Stimulated activated naive CD8-positive, alpha-beta T cell treated with anti-CD3 and anti-CD28 coated beads, Interleukin-15, Interleukin-2, amounts not matched to agents 100 ng/mL and 50 ng/mL, for 24 hours (primary cell): ENCODE data around the gene TMEM245.
A peak's percentile ranks its signal among the peaks of the same experiment; 100 is the strongest.

Experiments
- H3K27ac Mint-ChIP-seq: one replicate; pipeline ENCODE4 v1.8.0; 2021; ENCODE audit warnings: mild to moderate bottlenecking, mixed read lengths
- H3K27me3 Mint-ChIP-seq: one replicate; pipeline ENCODE4 v1.8.0; 2021; ENCODE audit warnings: mixed read lengths
- H3K36me3 Mint-ChIP-seq: one replicate; pipeline ENCODE4 v1.8.0; 2021; ENCODE audit warnings: low read depth, mixed read lengths
- H3K4me1 Mint-ChIP-seq: one replicate; pipeline ENCODE4 v1.8.0; 2021; ENCODE audit warnings: low read depth, mixed read lengths
- H3K4me3 Mint-ChIP-seq: one replicate; pipeline ENCODE4 v1.8.0; 2021; ENCODE audit warnings: mild to moderate bottlenecking, mixed read lengths
- H3K9me3 Mint-ChIP-seq: one replicate; pipeline ENCODE4 v1.8.0; 2021; ENCODE audit warnings: mixed read lengths

TMEM245 gene

DNA sequence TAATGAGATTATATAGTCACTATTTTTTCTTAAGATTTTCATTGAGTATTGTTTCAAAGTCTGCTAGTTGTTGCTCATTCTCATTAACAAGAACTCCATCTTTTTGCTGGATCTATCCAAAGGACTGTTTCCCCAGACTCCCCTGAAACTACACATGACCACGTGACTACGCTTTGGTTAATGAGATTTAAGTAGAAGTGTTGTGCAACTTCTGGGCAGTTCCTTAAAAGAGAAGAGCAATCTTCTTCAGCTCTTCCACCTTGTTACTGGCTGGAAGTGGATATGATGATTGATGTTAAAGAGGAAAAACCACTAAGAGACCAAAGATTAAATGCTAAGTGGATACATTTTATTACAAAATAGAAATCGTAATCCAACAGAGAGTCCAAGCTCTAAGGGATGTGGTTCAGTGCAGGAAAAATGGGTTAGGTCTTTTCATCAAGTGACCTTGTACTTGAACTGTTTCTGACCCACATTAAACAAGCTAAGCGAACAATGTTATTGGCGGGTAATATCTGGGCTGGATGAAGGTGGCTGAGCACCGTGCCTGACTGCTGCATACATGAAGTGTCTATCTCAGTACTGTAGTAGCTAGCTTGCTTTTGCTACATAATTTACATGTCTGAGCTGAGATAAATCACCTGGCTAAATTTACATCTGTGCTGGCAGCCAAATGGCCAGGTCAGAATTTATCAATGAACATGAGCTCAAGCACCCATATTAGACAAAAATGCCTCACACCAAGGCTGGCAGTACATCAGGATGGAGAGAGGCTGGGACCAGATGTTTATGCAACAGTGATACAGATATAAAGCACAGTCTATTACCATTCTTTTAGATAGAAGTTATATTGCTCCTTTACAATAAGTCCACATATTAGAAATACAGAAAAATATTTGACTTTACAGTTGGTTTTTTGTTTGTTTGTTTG, 98.9 kb downstream of the TMEM245 start:
- peaks cover 3% of the 10 kb centered on the region for H3K4me1 Mint-ChIP-seq
- no peaks in the 10 kb centered on the region for H3K27me3 Mint-ChIP-seq
- no peak overlapping the region for H3K4me3 Mint-ChIP-seq
- H3K27ac Mint-ChIP-seq = no peak overlapping the region
- peaks cover 38% of the 10 kb centered on the region for H3K36me3 Mint-ChIP-seq
- no peaks in the 10 kb centered on the region for H3K9me3 Mint-ChIP-seq

DNA sequence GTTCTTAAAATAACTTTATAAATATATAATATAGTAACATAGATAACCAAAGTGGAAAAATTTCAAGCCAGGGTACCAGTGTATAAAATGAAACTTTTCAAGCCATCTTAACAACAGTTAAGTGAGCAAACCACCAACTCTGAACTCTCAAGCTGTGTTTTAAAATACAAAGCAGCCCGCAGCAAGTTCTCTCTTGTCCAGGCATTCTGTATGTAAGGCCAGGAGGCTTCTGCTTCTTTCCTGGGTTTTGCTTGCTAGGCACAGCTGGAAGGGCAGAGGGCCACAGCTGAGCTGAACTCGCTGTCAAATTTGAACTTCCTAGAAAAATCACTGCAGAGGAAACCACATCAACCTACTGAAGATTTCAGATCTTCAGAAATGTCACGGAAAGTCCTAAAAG, 99.6 kb downstream of the TMEM245 start:
- Mint-ChIP-seq H3K4me1 (peaks cover 3% of the 10 kb centered on the region), H3K9me3 (no peaks in the 10 kb centered on the region), H3K36me3 (peaks cover 38% of the 10 kb centered on the region), H3K27me3 (no peaks in the 10 kb centered on the region), H3K27ac (no peak overlapping the region), H3K4me3 (no peak overlapping the region)

DNA sequence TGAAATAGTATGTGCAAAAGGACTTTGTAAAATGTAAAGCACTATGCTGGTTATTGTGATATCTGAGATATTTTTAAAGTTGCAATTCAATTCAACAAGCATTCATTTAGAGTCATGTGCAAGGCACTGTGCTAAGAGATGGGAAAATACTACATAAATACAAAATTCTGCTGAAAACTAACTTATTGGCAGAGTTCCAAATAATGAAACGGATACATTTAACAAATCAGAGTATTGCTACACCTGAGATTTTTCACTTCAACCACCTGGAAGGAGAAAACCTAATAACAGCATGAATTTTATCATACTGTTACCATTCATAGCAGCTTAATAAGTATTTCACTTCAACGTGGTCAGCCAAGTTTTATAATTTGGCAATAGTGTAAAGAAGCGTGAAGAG, 100.3 kb downstream of the TMEM245 start:
- no peak overlapping the region for H3K4me3 Mint-ChIP-seq
- peaks cover 3% of the 10 kb centered on the region for H3K4me1 Mint-ChIP-seq
- H3K9me3 Mint-ChIP-seq = no peaks in the 10 kb centered on the region
- no peak overlapping the region for H3K27ac Mint-ChIP-seq
- H3K36me3 Mint-ChIP-seq = peaks cover 34% of the 10 kb centered on the region
- no peaks in the 10 kb centered on the region for H3K27me3 Mint-ChIP-seq

DNA sequence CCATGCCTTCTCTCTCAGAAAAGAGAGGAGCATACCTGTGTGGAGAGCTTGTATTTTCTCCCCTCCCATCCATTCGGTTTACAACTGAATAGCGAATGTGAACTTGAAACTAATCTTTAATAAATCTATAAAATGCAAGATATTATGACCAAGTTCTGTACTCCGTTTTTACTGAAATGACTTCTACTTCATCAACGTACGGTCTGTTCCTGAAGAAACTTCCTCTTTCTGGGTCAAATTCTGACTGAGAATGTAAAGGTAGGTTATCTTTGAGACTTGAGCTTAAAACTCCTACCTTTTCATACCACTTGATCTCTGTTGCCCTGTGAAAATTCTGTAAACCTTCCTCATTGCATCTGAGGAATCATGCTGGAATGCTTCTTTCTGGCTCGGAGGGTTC, 102.3 kb downstream of the TMEM245 start:
- Mint-ChIP-seq H3K36me3 (peaks cover 27% of the 10 kb centered on the region), H3K4me3 (no peak overlapping the region), H3K9me3 (no peaks in the 10 kb centered on the region), H3K4me1 (peaks cover 5% of the 10 kb centered on the region), H3K27me3 (no peaks in the 10 kb centered on the region), H3K27ac (no peak overlapping the region)

DNA sequence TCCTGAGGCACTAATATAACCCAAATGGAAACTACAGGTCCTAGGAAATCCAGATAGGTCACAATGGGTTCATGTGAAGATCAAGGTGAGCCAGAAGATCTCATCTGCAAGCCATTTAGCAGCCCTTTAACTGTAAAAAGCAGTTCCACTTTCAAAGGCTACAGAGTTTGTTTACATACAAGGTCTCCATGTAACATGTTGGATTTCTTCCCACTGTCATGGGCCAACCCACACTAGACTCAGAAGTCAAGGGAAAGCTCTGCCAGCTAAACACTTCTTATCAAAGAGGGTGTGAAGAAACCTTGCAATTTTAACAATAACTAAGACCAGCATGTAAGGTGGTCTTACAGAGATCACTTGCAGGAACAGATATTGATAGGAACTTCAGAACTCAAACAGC, 102.7 kb downstream of the TMEM245 start:
- H3K4me1 Mint-ChIP-seq = peaks cover 9% of the 10 kb centered on the region
- no peak overlapping the region for H3K27ac Mint-ChIP-seq
- H3K27me3 Mint-ChIP-seq = no peaks in the 10 kb centered on the region
- no peak overlapping the region for H3K4me3 Mint-ChIP-seq
- H3K36me3 Mint-ChIP-seq = peaks cover 27% of the 10 kb centered on the region
- H3K9me3 Mint-ChIP-seq = no peaks in the 10 kb centered on the region

DNA sequence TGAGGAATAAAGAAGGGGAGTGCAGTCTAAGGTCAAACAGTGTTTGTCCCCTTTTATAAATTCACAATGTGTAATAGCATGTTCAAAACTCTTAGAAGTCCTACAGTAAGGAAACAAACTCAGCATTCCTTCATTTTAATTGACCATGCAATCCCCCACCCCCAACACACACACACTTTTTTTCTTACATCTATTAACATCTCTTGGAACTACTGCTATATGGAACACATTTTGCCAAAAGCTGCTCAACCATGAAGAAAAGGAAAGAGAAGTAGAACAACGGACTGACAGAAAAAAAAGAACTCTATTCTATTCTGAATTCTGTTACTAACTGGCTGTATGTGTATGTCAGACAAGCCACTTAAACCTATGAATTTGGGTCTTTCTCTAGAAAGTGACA, 103.6 kb downstream of the TMEM245 start:
- Mint-ChIP-seq H3K4me3 (no peak overlapping the region), H3K27ac (no peak overlapping the region), H3K36me3 (peaks cover 27% of the 10 kb centered on the region), H3K27me3 (no peaks in the 10 kb centered on the region), H3K9me3 (no peaks in the 10 kb centered on the region), H3K4me1 (peaks cover 18% of the 10 kb centered on the region)

DNA sequence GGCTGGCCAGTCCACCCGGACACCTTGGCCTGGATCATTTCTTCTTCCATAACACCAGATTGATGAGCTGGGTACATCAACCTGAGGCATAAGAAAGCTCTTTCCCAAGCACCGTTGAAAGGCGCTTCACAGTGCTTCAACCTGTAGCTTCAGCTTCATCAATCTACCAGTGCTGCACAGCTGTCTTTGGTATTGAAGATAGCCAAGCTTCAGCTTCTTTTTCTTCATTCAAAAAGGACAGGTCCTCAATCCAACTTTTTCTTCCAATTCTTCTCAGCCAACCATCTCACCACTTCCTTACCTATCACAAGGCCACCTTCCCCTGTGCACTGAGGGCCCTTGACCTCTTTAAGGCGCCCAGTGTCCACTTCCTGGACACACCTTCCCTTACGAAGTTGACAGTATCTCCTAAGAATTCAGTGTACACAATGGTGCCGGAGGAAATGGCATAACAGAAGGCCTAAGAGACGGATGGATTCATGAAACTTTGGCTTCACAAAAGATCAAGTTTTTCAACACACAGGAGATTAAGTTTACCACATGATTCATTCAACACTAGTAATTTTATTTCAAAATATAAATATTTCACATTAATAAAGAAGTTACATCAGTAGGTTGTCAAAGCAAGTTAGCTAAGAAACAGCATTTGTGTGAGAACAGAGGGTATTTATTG, 105.0 kb downstream of the TMEM245 start:
- no peaks in the 10 kb centered on the region for H3K9me3 Mint-ChIP-seq
- peaks cover 29% of the 10 kb centered on the region for H3K4me1 Mint-ChIP-seq
- H3K27ac Mint-ChIP-seq = no peak overlapping the region

DNA sequence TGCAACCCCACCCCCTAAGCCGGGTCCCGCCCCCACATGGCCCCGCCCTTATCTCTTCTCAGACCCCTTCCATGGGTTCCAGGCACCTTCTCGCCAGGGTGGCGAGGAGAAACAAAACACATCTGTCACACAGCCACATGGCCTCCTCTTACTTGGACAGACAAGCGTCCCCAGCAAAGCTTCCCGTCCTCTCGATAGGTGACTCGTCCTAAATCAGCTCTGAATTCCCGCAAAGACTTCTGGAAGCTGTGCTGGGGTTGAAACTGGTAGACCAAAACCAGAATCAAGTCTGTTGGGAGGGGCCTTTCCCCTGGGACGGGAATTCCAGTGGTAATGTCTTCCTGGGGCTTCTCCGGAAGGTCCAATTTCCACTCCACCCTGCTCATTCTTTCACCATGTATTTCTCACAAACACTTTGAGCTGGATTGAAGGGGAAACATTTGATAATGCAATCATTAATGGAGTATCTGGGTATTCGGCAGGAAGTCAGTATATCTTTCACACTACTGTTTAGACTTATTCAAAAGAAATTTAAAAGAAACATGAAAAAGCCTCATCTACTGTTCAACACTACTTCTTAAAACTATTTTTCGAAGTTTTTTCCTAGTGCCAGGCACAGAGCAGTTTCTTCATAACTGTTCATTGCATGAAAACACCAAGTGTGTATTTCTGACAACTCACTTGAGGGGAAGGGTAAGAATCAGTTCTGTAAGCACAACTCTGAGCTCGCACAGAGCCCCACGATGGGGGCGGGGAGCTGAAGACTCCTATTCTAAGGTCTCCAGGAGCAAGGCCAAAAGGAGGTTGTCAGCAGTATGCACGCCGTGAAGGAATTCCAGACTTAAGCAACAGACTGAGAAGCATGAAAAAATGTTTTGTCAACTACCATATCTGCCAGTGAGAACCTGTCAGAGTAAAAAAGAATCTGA, 105.8 kb downstream of the TMEM245 start:
- H3K27ac Mint-ChIP-seq = peak overlapping the region; percentile 78
- H3K4me1 Mint-ChIP-seq = peaks cover 29% of the 10 kb centered on the region
- peaks cover 5% of the 10 kb centered on the region for H3K36me3 Mint-ChIP-seq
- no peaks in the 10 kb centered on the region for H3K9me3 Mint-ChIP-seq
- peak overlapping the region; percentile 81 for H3K4me3 Mint-ChIP-seq
- peaks cover 4% of the 10 kb centered on the region for H3K27me3 Mint-ChIP-seq

More for the DNA sequence above, 105.0 kb downstream of the TMEM245 start:
- Mint-ChIP-seq H3K36me3 (peaks cover 13% of the 10 kb centered on the region), H3K27me3 (no peaks in the 10 kb centered on the region), H3K4me3 (peak overlapping the region; percentile 15)

DNA sequence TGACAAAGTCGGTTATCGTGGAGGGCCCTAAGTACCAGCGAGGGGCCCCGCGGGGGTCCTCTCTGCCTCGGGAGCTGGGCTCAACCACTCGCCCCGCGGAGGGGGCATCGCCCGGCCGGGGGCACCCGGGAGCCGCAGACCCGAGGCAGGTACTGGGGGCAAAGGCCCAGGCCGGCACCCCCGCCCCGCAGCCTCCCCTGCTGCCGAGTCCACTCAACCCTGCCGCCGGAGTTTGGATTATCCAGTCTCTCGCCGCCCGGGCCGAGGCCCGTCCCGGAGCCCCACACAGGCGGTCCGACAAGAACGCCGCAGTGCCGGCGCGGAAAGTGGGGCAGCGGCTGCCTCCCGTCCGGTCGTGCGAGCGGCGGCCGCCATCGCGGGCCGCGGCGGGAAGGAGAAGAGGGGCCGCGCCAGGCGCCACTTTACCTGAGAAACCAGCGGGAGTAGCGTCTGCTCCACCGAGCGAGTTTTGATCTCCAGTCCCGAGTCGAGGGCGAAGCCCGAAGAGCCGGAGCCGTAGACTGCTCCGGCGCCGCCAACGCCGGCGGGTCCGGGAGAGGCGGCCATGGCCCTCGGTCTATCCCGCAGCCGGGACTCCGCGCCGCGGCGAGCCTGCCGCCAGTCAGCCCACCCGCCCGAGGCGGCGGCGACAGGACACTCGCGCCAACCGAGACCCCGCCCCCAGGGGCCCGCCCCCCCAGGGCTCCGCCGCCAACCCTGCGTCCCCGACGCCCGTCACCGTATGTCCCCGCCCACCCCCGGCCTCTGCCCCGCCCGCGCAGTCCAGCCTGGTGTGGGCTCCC, 106.7 kb downstream of the TMEM245 start, which contains the start of gene CTNNAL1:
CTNNAL1 (minus strand) TSS at position 624 of the 803 bp plus-strand sequence; CDS start at position 567, 57 bp downstream.
- peaks cover 4% of the 10 kb centered on the region for H3K27me3 Mint-ChIP-seq
- H3K4me1 Mint-ChIP-seq = peaks cover 29% of the 10 kb centered on the region
- H3K27ac Mint-ChIP-seq = peak within 1 kb of the TSS; percentile 95
- H3K9me3 Mint-ChIP-seq = no peaks in the 10 kb centered on the region
- peaks cover 4% of the 10 kb centered on the region for H3K36me3 Mint-ChIP-seq
- peak within 1 kb of the TSS; percentile 98 for H3K4me3 Mint-ChIP-seq

DNA sequence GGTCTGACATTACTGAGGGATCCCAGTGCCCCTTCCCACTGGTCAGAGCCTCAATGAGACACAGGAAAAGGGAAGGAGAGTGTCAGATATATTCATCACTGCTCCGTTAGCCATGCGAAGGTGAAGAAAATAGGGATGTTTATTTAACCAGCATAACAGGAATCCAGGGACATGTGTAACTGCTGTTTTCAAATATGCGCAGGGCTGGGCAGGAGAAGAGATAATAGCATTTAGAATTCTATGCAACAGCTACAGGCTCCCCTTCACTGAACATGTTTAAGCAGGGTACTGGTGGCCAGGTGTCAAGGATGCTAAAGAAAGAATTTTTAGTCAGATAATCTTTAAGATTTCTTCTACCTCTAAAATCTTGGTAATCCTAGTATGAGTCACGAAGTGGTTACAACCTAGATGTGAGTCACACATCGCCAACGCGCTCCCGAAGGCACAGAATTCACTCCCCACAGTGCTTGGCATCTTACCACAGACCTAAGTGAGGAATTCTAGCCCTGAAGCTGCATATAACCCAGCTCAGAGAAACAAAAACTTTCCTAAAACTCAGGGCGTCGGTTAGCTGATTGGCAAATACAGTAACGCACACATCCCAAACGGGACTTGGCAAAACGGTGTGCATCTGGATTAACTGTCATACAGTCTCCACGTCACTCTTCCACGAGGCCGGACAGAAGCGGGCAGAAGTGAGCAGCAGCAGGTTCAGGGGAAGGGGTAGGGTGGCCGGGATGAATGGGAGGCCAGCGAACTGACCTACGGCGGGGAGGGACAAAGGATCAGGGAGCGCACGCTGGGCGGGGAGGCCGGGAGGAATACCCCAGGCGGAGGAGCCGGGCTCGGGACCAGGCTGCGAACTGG, 107.5 kb downstream of the TMEM245 start:
- Mint-ChIP-seq H3K4me1 (peaks cover 26% of the 10 kb centered on the region), H3K36me3 (no peaks in the 10 kb centered on the region), H3K27me3 (peaks cover 4% of the 10 kb centered on the region), H3K4me3 (peak overlapping the region; percentile 98), H3K27ac (peak overlapping the region; percentile 95), H3K9me3 (no peaks in the 10 kb centered on the region)

DNA sequence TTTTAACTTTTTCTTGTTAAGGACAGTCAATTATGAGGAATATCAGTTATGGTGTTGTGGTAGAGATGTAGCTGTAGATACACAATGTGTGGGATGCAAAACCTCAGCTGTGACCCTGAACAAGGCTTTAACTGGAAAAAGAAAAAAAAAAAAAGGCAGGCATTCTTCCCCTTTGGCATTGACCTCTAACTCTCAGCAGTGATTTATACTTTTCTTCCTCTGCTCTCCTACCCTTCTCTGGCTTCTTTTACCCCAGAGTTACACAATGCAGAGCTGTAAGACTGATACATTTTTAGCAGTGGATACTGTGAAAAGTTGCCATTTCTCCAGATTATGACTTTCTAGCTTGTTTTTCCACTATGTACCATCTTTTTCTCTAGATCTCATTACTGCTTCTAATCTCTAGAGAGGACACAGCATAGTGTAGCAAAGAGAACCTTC, 108.5 kb downstream of the TMEM245 start:
- H3K9me3 Mint-ChIP-seq = no peaks in the 10 kb centered on the region
- no peak overlapping the region for H3K4me3 Mint-ChIP-seq
- H3K27ac Mint-ChIP-seq = no peak overlapping the region
- no peaks in the 10 kb centered on the region for H3K36me3 Mint-ChIP-seq
- peaks cover 4% of the 10 kb centered on the region for H3K27me3 Mint-ChIP-seq
- peaks cover 26% of the 10 kb centered on the region for H3K4me1 Mint-ChIP-seq

DNA sequence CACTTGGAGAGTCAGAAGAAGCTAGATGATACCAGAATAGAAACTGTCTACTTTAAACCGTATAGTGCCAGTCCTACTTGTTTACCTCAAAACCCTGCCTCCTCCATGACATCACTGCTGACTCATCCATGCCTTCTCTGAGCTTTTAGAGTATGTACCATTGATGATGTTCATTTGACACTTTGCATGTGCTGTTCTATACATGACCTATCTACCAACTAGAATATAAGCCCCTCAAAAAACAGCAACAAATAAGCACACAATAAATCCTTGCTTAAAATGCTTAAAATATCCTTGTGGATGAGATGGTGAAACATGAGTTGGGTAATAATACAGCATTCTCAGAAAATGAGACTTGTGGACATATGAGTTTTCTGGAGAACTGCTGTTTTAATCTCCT, 109.0 kb downstream of the TMEM245 start:
- H3K4me3 Mint-ChIP-seq = no peak overlapping the region
- H3K4me1 Mint-ChIP-seq = peaks cover 26% of the 10 kb centered on the region
- H3K36me3 Mint-ChIP-seq = no peaks in the 10 kb centered on the region
- H3K27ac Mint-ChIP-seq = peak overlapping the region; percentile 47
- peaks cover 4% of the 10 kb centered on the region for H3K27me3 Mint-ChIP-seq
- H3K9me3 Mint-ChIP-seq = no peaks in the 10 kb centered on the region

DNA sequence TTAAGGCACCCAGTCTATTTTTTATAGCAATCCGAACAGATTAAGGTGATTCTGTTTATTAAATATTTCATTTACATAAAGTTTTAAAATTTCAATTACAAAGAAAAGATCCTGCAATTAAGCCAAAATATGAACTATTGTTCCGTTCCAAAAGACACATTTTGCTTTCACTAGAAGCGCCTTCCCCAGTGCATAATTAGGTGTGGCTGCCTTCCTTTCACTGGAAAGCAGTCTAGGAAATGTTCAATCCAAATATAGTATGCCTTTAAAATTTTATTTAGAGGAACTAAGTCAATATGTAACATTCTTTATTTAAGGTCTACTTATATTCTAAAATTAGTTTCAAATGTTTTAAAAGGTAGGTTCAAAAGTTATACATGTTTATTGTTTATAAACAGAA, 114.1 kb downstream of the TMEM245 start:
- Mint-ChIP-seq H3K4me1 (peaks cover 10% of the 10 kb centered on the region), H3K9me3 (peaks cover 18% of the 10 kb centered on the region), H3K36me3 (peaks cover 19% of the 10 kb centered on the region), H3K27me3 (peaks cover 8% of the 10 kb centered on the region), H3K4me3 (no peak overlapping the region), H3K27ac (no peak overlapping the region)
